Muscle layer of duodenum (tissue), 2 donors: ENCODE data around the gene RPS27L.

Experiments used
- H3K27ac ChIP-seq: one replicate; pipeline ENCODE4 v1.7.0; 2013; ENCODE audit warnings: mild to moderate bottlenecking, low read length
- H3K27me3 ChIP-seq: one replicate; pipeline ENCODE4 v1.7.0; 2013; ENCODE audit warnings: low read depth, mild to moderate bottlenecking, control low read depth, low read length
- H3K36me3 ChIP-seq, 2 donors: one replicate each; pipeline ENCODE4 v1.7.0; 2013; ENCODE audit warnings: low read length in 2 of 2, control low read depth in 1 of 2, mild to moderate bottlenecking in 1 of 2; ENCODE audit not compliant: insufficient read depth in 2 of 2, control insufficient read depth in 1 of 2
- H3K4me1 ChIP-seq, 2 donors: one replicate each; pipeline ENCODE4 v1.7.0; 2013; ENCODE audit warnings: low read length in 2 of 2, mild to moderate bottlenecking in 2 of 2, control low read depth in 1 of 2, moderate library complexity in 1 of 2; ENCODE audit not compliant: insufficient read depth in 2 of 2, control insufficient read depth in 1 of 2
- H3K4me3 ChIP-seq, 2 donors: one replicate each; pipeline ENCODE4 v1.7.0; 2013; ENCODE audit warnings: low read length in 2 of 2, low read depth in 1 of 2, mild to moderate bottlenecking in 1 of 2
- H3K9me3 ChIP-seq, 2 donors: one replicate each; pipeline ENCODE4 v1.7.0; 2013; ENCODE audit warnings: low read length in 2 of 2, control low read depth in 1 of 2, mild to moderate bottlenecking in 1 of 2; ENCODE audit not compliant: control insufficient read depth in 1 of 2
- donor health status: healthy.

Gene RPS27L

GRCh38 chr15:63157891-63158431, 684 bp upstream of the RPS27L start:
- Histone ChIP-seq H3K36me3 (peaks cover 11 to 13% of the 10 kb centered on the region in 2 donors), H3K9me3 (no peaks in the 10 kb centered on the region), H3K27me3 (no peaks in the 10 kb centered on the region), H3K4me1 (peaks cover 0 to 8% of the 10 kb centered on the region in 2 donors), H3K4me3 (peak overlapping the region; percentile 93 to 94), H3K27ac (peak overlapping the region; percentile 97)

DNA sequence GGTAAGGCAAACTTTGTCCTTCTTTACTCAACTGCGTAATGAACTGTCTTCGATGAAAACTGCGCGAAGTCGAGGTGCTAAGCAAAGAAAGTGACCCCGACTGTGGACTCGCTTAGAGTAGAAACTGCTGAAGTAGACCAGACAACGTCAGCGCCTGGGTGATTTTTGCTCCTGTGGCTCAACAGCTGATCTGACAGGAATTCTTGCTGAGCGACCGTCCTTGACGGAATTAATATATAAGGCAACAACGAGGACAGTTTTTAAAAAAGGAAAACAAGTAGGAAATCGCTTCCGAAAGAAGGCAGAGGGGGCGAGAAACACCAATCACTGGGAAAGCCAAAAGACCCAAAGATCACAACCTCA, 541 bp downstream of the RPS27L start:
- H3K27me3 ChIP-seq = no peaks in the 10 kb centered on the region
- H3K9me3 ChIP-seq = no peaks in the 10 kb centered on the region
- peak overlapping the region; percentile 93 to 94 for H3K4me3 ChIP-seq
- peaks cover 0 to 8% of the 10 kb centered on the region in 2 donors for H3K4me1 ChIP-seq
- H3K27ac ChIP-seq = peak overlapping the region; percentile 97
- H3K36me3 ChIP-seq = peaks cover 19 to 21% of the 10 kb centered on the region in 2 donors

GRCh38 chr15:63156086-63156710, 1.1 kb downstream of the RPS27L start:
- Histone ChIP-seq H3K36me3 (peaks cover 23 to 26% of the 10 kb centered on the region in 2 donors), H3K27me3 (no peaks in the 10 kb centered on the region), H3K4me1 (peaks cover 0 to 8% of the 10 kb centered on the region in 2 donors), H3K27ac (peak overlapping the region; percentile 97), H3K4me3 (peak overlapping the region; percentile 93 to 94), H3K9me3 (no peaks in the 10 kb centered on the region)

DNA sequence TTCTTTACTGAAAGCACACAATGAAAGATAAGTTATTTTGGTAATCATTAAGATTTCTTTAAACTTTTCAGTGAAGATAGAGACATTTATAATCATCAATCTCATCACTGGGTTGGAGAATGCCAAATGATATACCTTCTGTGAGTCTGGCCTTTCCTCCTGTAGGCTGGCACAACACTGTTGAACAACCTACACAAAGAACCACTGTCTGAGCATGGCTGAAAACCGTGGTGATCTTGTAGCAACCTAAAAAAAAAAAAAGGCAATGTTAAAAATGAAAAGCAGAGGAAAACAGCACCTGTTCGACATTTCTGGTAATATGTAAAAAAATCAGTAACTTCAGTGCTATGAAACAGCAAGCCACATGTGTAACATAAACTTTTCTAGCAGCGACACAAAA, 1.8 kb downstream of the RPS27L start:
- Histone ChIP-seq H3K27me3 (no peaks in the 10 kb centered on the region), H3K36me3 (peaks cover 23 to 28% of the 10 kb centered on the region in 2 donors), H3K9me3 (no peaks in the 10 kb centered on the region), H3K4me1 (peaks cover 0 to 8% of the 10 kb centered on the region in 2 donors), H3K27ac (no peak overlapping the region), H3K4me3 (peak overlapping the region; percentile 45 to 93)

GRCh38 chr15:63151665-63152064, 5.6 kb downstream of the RPS27L start:
- Histone ChIP-seq H3K27ac (no peak overlapping the region), H3K9me3 (no peaks in the 10 kb centered on the region), H3K4me3 (no peak overlapping the region), H3K4me1 (peaks cover 0 to 8% of the 10 kb centered on the region in 2 donors), H3K36me3 (peaks cover 30 to 35% of the 10 kb centered on the region in 2 donors), H3K27me3 (no peaks in the 10 kb centered on the region)

- Histone ChIP-seq H3K9me3 (no peaks in the 10 kb centered on the region), H3K36me3 (peaks cover 20 to 25% of the 10 kb centered on the region in 2 donors), H3K27ac (no peak overlapping the region)
Measured at GRCh38 chr15:63146684-63147083, 10.6 kb downstream of the RPS27L start.

GRCh38 chr15:63145426-63145825, 11.9 kb downstream of the RPS27L start:
- Histone ChIP-seq H3K4me3 (no peak overlapping the region), H3K36me3 (peaks cover 18 to 21% of the 10 kb centered on the region in 2 donors), H3K9me3 (no peaks in the 10 kb centered on the region), H3K27me3 (no peaks in the 10 kb centered on the region), H3K27ac (no peak overlapping the region), H3K4me1 (no peaks in the 10 kb centered on the region)

More at GRCh38 chr15:63146684-63147083, 10.6 kb downstream of the RPS27L start:
- Histone ChIP-seq H3K27me3 (no peaks in the 10 kb centered on the region), H3K4me1 (no peaks in the 10 kb centered on the region), H3K4me3 (no peak overlapping the region)

GRCh38 chr15:63140936-63141335, 16.3 kb downstream of the RPS27L start:
- no peaks in the 10 kb centered on the region for H3K9me3 ChIP-seq
- no peaks in the 10 kb centered on the region for H3K4me1 ChIP-seq
- no peaks in the 10 kb centered on the region for H3K27me3 ChIP-seq
- H3K4me3 ChIP-seq = no peak overlapping the region
- H3K36me3 ChIP-seq = peaks cover 12 to 14% of the 10 kb centered on the region in 2 donors
- H3K27ac ChIP-seq = no peak overlapping the region

DNA sequence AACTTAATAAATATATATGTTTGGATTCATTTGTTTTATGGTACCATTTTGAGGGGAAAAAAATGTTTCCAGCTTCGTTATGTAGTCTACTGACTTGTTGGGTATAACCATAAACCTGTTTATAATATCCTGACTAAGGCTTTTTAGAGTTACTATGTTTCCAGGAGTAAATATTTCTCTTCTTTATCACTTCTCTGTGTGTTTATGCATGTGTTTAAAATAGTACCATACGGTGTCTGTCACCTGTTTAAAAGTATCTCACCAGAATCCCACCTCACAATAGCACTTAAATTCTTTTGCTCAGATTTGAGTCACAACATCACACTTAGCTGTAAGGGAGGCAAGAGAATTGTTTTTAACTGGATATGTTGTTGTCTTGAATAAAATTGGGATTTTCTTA, 20.5 kb downstream of the RPS27L start:
- H3K27me3 ChIP-seq = no peaks in the 10 kb centered on the region
- peaks cover 5 to 11% of the 10 kb centered on the region in 2 donors for H3K36me3 ChIP-seq
- H3K27ac ChIP-seq = no peak overlapping the region

GRCh38 chr15:63135804-63136203, 21.5 kb downstream of the RPS27L start:
- peaks cover 0 to 15% of the 10 kb centered on the region in 2 donors for H3K36me3 ChIP-seq
- H3K4me1 ChIP-seq = peaks cover 0 to 4% of the 10 kb centered on the region in 2 donors
- H3K27me3 ChIP-seq = no peaks in the 10 kb centered on the region
- no peak overlapping the region for H3K4me3 ChIP-seq
- peak overlapping the region; percentile 45 for H3K27ac ChIP-seq
- no peaks in the 10 kb centered on the region for H3K9me3 ChIP-seq

More for the DNA sequence above, 20.5 kb downstream of the RPS27L start:
- H3K4me1 ChIP-seq = peaks cover 0 to 4% of the 10 kb centered on the region in 2 donors
- H3K9me3 ChIP-seq = no peaks in the 10 kb centered on the region
- H3K4me3 ChIP-seq = no peak overlapping the region

DNA sequence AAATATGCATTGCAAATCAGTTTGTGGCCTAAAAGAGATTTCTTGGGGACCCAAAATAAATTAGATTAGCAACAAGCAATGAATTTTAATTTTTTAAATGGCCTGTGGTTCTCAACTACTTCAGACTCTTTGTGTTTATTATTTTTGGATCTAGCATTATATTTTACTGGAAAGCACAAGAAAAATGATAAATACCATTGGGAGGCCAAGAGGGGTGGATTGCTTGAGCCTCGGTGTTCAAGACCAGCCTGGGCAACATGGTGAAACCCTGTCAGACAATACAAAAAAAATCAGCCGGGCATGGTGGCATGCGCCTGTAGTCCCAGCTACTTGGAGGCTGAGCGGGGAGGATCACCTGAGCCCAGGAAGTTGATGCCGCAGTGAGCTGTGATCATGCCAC, 22.0 kb downstream of the RPS27L start:
- H3K36me3 ChIP-seq = peaks cover 0 to 15% of the 10 kb centered on the region in 2 donors
- no peaks in the 10 kb centered on the region for H3K27me3 ChIP-seq
- no peak overlapping the region for H3K4me3 ChIP-seq
- H3K9me3 ChIP-seq = no peaks in the 10 kb centered on the region
- peak overlapping the region; percentile 45 for H3K27ac ChIP-seq
- H3K4me1 ChIP-seq = peaks cover 0 to 4% of the 10 kb centered on the region in 2 donors
